Measurements from ENCODE around the gene TMEM109. TPM values are rescaled to one million over a fixed set of nuclear protein-coding genes. Genes with fewer than 3 reads are reported as not detected.

Gene TMEM109
- total RNA-seq, 1 donor from 2014 or later = 127 TPM

DNA sequence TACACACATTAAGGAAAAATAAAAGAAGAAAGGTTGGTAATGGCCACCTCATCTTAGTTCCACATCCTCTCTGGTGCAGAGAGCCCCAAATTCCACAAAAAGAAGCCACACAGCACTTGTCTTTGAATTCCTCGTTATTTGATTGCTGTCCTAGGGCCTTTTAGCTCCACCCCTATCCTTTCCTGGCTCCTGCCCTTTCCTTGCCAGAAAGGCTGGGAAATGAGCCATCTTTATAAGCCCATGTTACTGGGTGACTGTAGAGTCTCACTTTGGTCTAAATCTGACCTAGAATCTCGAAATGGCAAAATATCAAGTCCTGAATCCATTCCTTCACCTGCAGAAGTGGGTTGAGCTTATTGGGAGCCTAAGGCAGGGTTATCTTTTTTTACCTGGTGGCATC lies 6.0 kb downstream of the TMEM109 start:
- intact Hi-C loops (cut with DNase I) = no loop called here
- H3K4me1 ChIP-seq = peaks cover 60% of the 10 kb centered on the region
- no peak for DNase-seq (ENCODE audit: extremely low spot score in 2 of 2)
- H3K4me3 ChIP-seq = no peak overlapping the region
- no peak overlapping the region for H3K27ac ChIP-seq
- no peaks in the 10 kb centered on the region for H3K9me3 ChIP-seq
- H3K27me3 ChIP-seq = no peaks in the 10 kb centered on the region
- peaks cover 0 to 33% of the 10 kb centered on the region in 2 donors for H3K36me3 ChIP-seq
- no peak for TF ChIP-seq POLR2AphosphoS5 (IDR thresholded peaks at IDR 0.05; ENCODE audit: insufficient read depth in 1 of 2, low read depth in 1 of 2)
- TF ChIP-seq, protein P1, sequence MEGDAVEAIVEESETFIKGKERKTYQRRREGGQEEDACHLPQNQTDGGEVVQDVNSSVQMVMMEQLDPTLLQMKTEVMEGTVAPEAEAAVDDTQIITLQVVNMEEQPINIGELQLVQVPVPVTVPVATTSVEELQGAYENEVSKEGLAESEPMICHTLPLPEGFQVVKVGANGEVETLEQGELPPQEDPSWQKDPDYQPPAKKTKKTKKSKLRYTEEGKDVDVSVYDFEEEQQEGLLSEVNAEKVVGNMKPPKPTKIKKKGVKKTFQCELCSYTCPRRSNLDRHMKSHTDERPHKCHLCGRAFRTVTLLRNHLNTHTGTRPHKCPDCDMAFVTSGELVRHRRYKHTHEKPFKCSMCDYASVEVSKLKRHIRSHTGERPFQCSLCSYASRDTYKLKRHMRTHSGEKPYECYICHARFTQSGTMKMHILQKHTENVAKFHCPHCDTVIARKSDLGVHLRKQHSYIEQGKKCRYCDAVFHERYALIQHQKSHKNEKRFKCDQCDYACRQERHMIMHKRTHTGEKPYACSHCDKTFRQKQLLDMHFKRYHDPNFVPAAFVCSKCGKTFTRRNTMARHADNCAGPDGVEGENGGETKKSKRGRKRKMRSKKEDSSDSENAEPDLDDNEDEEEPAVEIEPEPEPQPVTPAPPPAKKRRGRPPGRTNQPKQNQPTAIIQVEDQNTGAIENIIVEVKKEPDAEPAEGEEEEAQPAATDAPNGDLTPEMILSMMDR (IDR thresholded peaks at IDR 0.05) = no peak

DNA sequence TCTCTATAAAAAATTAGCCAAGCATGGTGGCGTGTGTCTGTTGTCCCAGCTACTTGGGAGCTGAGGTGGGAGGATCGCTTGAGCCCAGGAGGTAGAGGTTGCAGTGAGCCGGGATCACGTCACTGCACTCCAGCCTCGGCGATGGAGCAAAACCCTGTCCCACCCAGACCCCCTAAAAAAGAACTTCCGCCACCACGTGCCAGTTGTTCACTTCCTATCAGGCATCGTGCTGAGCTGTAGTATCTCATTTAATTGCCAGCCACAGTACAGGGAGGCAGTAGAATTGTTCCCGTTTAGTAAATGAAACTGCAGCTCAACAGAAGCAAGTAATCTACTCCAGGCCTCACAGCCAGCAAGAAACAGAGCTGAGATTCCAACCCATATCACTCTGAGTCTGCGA lies 7.3 kb downstream of the TMEM109 start:
- H3K36me3 ChIP-seq = peaks cover 0 to 33% of the 10 kb centered on the region in 2 donors
- no peak overlapping the region for H3K27ac ChIP-seq
- TF ChIP-seq POLR2AphosphoS5 (IDR thresholded peaks at IDR 0.05; ENCODE audit: insufficient read depth in 1 of 2, low read depth in 1 of 2) (no peak), POLR2A (IDR thresholded peaks at IDR 0.05) (no peak)
- TF ChIP-seq, protein P1 (IDR thresholded peaks at IDR 0.05) = no peak
- no peaks in the 10 kb centered on the region for H3K27me3 ChIP-seq
- H3K9me3 ChIP-seq = no peaks in the 10 kb centered on the region
- H3K4me3 ChIP-seq = no peak overlapping the region
- DNase-seq (ENCODE audit: extremely low spot score in 2 of 2) = no peak
- intact Hi-C loops (cut with DNase I) = no loop called here
- peaks cover 55% of the 10 kb centered on the region for H3K4me1 ChIP-seq

DNA sequence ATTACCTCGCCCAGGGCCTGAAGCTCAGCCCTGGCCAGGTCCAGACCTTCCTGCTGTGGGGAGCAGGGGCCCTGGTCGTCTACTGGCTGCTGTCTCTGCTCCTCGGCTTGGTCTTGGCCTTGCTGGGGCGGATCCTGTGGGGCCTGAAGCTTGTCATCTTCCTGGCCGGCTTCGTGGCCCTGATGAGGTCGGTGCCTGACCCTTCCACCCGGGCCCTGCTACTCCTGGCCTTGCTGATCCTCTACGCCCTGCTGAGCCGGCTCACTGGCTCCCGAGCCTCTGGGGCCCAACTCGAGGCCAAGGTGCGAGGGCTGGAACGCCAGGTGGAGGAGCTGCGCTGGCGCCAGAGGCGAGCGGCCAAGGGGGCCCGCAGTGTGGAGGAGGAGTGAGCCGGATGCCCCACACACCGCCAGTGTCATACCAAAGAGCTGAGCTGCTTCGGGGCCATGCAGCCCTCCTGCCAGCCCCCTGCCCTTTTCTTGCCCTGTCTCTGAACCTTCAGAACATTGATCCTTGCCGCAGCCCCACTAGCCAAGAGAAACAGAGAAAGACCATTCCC lies 7.9 kb downstream of the TMEM109 start:
- H3K4me1 ChIP-seq = peaks cover 49% of the 10 kb centered on the region
- no peak overlapping the region for H3K4me3 ChIP-seq
- intact Hi-C loops (cut with DNase I) = no loop called here
- TF ChIP-seq POLR2A (IDR thresholded peaks at IDR 0.05) (no peak), POLR2AphosphoS5 (IDR thresholded peaks at IDR 0.05; ENCODE audit: insufficient read depth in 1 of 2, low read depth in 1 of 2) (no peak)
- TF ChIP-seq, protein P1 (IDR thresholded peaks at IDR 0.05) = no peak
- no peak for DNase-seq (ENCODE audit: extremely low spot score in 2 of 2)
- peaks cover 0 to 33% of the 10 kb centered on the region in 2 donors for H3K36me3 ChIP-seq
- no peak overlapping the region for H3K27ac ChIP-seq
- H3K9me3 ChIP-seq = no peaks in the 10 kb centered on the region
- H3K27me3 ChIP-seq = no peaks in the 10 kb centered on the region

DNA sequence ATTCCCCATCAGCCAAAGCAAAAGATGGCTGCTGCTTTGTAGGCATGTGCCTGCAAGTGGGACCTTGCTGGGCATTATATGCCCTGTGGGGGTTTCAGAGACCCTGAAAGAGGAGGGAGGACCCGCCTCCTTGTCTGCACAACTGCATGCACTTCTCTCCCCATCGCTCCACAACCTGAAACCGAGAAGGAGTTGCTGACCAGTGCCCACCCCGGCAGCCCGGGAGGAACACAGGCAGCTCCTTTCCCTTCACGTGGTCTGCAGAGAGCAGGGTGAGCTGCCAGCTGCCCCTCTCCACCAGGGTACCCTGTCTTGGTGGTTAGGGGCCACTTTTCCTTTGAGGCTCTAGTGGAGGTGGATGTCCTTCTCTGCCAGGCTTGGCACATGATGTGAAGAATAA lies 8.9 kb downstream of the TMEM109 start:
- H3K4me3 ChIP-seq = no peak overlapping the region
- no peaks in the 10 kb centered on the region for H3K9me3 ChIP-seq
- H3K27ac ChIP-seq = no peak overlapping the region
- no peak for DNase-seq (ENCODE audit: extremely low spot score in 2 of 2)
- H3K36me3 ChIP-seq = peaks cover 0 to 33% of the 10 kb centered on the region in 2 donors
- intact Hi-C loops (cut with DNase I) = no loop called here
- H3K4me1 ChIP-seq = peaks cover 44% of the 10 kb centered on the region
- H3K27me3 ChIP-seq = no peaks in the 10 kb centered on the region
- TF ChIP-seq, protein P1 (IDR thresholded peaks at IDR 0.05) = no peak
- TF ChIP-seq POLR2A (IDR thresholded peaks at IDR 0.05) = no peak
- TF ChIP-seq POLR2AphosphoS5 (IDR thresholded peaks at IDR 0.05; ENCODE audit: insufficient read depth in 1 of 2, low read depth in 1 of 2) = no peak

DNA sequence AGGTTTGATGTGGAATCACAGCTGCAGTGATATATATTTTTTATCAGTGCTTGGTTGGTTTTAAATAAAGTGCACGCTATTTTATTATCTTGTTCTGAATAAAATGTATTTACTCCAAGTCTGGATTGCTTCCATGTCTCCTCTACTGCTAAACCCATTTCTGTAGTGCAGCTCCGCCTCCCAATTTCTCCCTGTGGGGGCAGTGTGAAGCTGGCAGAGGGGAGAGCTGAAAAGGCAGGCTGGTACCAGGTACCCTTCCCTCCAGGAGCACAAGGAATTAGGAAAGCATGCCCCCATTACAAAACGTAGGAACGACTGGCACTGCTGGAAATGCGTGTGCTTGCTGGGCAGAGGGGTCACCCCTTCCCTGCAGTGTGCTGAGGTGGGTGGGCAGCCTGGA lies 9.4 kb downstream of the TMEM109 start:
- DNase-seq (ENCODE audit: extremely low spot score in 2 of 2) = no peak
- intact Hi-C loops (cut with DNase I) = no loop called here
- H3K4me1 ChIP-seq = peaks cover 40% of the 10 kb centered on the region
- H3K9me3 ChIP-seq = no peaks in the 10 kb centered on the region
- no peak overlapping the region for H3K27ac ChIP-seq
- H3K4me3 ChIP-seq = no peak overlapping the region
- H3K27me3 ChIP-seq = no peaks in the 10 kb centered on the region
- TF ChIP-seq POLR2AphosphoS5 (IDR thresholded peaks at IDR 0.05; ENCODE audit: insufficient read depth in 1 of 2, low read depth in 1 of 2) (no peak), POLR2A (IDR thresholded peaks at IDR 0.05) (no peak)
- TF ChIP-seq, protein P1 (IDR thresholded peaks at IDR 0.05) = no peak
- H3K36me3 ChIP-seq = peaks cover 0 to 33% of the 10 kb centered on the region in 2 donors
